ENCODE results near the gene MVB12B.

MVB12B gene

GRCh38 chr9:126293522-126293889 is 33.1 kb upstream of the MVB12B start:
- Histone ChIP-seq H2BK5ac (ENCODE audit: low read length) (no peak overlapping the region), H3K18ac (ENCODE audit: low read length) (peak overlapping the region; percentile 84), H3K9me3 (replicated peaks in 1 of 2; ENCODE audit: control insufficient read depth in 2 of 2, insufficient read depth in 1 of 2, low read depth in 1 of 2, low read length in 2 of 2) (no peaks in the 10 kb centered on the region), H3K27me3 (ENCODE audit: control insufficient read depth in 3 of 3, insufficient read depth in 3 of 3, low read depth in 1 of 3, low read length in 3 of 3) (no peaks in the 10 kb centered on the region), H3K79me1 (ENCODE audit: low read depth, low read length) (no peaks in the 10 kb centered on the region), H3K14ac (ENCODE audit: low read length) (peak overlapping the region; percentile 42), H3K4me3 (ENCODE audit: low read length in 2 of 2) (no peak overlapping the region), H4K8ac (ENCODE audit: low read depth, low read length) (no peak overlapping the region), H3K9ac (ENCODE audit: low read depth, low read length, poor library complexity) (no peak overlapping the region), H3K4me2 (ENCODE audit: insufficient read depth, low read length, poor library complexity, severe bottlenecking) (no peak overlapping the region), H2AK5ac (ENCODE audit: low read depth, low read length) (peak overlapping the region; percentile 70), H2AFZ (ENCODE audit: low read length) (no peak overlapping the region), H4K91ac (ENCODE audit: low read depth, low read length, poor library complexity) (no peak overlapping the region), H3K27ac (replicated peaks; ENCODE audit: low read length) (no peak overlapping the region), H2BK15ac (ENCODE audit: low read length) (peak overlapping the region; percentile 86), H3K36me3 (replicated peaks in 1 of 2; ENCODE audit: control insufficient read depth in 2 of 2, insufficient read depth in 2 of 2, low read length in 2 of 2) (no peaks in the 10 kb centered on the region), H2BK12ac (ENCODE audit: low read length) (no peak overlapping the region), H3K23ac (ENCODE audit: low read depth, low read length, poor library complexity) (no peak overlapping the region), H3K4ac (ENCODE audit: low read length) (no peak overlapping the region), H2BK120ac (ENCODE audit: low read depth, low read length) (no peak overlapping the region), H3K4me1 (ENCODE audit: control insufficient read depth in 2 of 2, insufficient read depth in 1 of 2, low read depth in 1 of 2, low read length in 2 of 2) (no peaks in the 10 kb centered on the region)
- DNase-seq (ENCODE audit: low spot score): no peak
- no CpG with 5 or more reads among the region's 9 CpGs for WGBS, 2 donors (ENCODE audit: extremely low coverage in 2 of 2, insufficient read length in 2 of 2, insufficient replicate concordance in 1 of 2)

- Histone ChIP-seq H3K9me3 (replicated peaks in 1 of 2; ENCODE audit: control insufficient read depth in 2 of 2, insufficient read depth in 1 of 2, low read depth in 1 of 2, low read length in 2 of 2) (no peaks in the 10 kb centered on the region), H3K4me3 (ENCODE audit: low read length in 2 of 2) (no peak overlapping the region), H3K9ac (ENCODE audit: low read depth, low read length, poor library complexity) (no peak overlapping the region), H3K4me1 (ENCODE audit: control insufficient read depth in 2 of 2, insufficient read depth in 1 of 2, low read depth in 1 of 2, low read length in 2 of 2) (no peaks in the 10 kb centered on the region), H3K18ac (ENCODE audit: low read length) (peak overlapping the region; percentile 4), H2BK12ac (ENCODE audit: low read length) (no peak overlapping the region), H2AK5ac (ENCODE audit: low read depth, low read length) (peak overlapping the region; percentile 6), H2AFZ (ENCODE audit: low read length) (no peak overlapping the region), H3K4ac (ENCODE audit: low read length) (no peak overlapping the region), H3K79me1 (ENCODE audit: low read depth, low read length) (no peaks in the 10 kb centered on the region), H3K27me3 (ENCODE audit: control insufficient read depth in 3 of 3, insufficient read depth in 3 of 3, low read depth in 1 of 3, low read length in 3 of 3) (no peaks in the 10 kb centered on the region), H3K23ac (ENCODE audit: low read depth, low read length, poor library complexity) (no peak overlapping the region), H4K91ac (ENCODE audit: low read depth, low read length, poor library complexity) (no peak overlapping the region), H3K4me2 (ENCODE audit: insufficient read depth, low read length, poor library complexity, severe bottlenecking) (no peak overlapping the region), H4K8ac (ENCODE audit: low read depth, low read length) (no peak overlapping the region), H2BK5ac (ENCODE audit: low read length) (no peak overlapping the region), H3K36me3 (replicated peaks in 1 of 2; ENCODE audit: control insufficient read depth in 2 of 2, insufficient read depth in 2 of 2, low read length in 2 of 2) (no peaks in the 10 kb centered on the region), H2BK15ac (ENCODE audit: low read length) (no peak overlapping the region), H3K14ac (ENCODE audit: low read length) (no peak overlapping the region), H2BK120ac (ENCODE audit: low read depth, low read length) (no peak overlapping the region), H3K27ac (replicated peaks; ENCODE audit: low read length) (no peak overlapping the region)
- WGBS, 2 donors (ENCODE audit: extremely low coverage in 2 of 2, insufficient read length in 2 of 2, insufficient replicate concordance in 1 of 2): no CpG with 5 or more reads among the region's 15 CpGs
- DNase-seq (ENCODE audit: low spot score): no peak
These were observed 32.1 kb upstream of the MVB12B start for GRCh38 chr9:126294331-126295081.

GRCh38 chr9:126295082-126295477 is 31.5 kb upstream of the MVB12B start:
- Histone ChIP-seq H3K4me2 (ENCODE audit: insufficient read depth, low read length, poor library complexity, severe bottlenecking) (no peak overlapping the region), H2AK5ac (ENCODE audit: low read depth, low read length) (no peak overlapping the region), H2BK12ac (ENCODE audit: low read length) (no peak overlapping the region), H3K79me1 (ENCODE audit: low read depth, low read length) (no peaks in the 10 kb centered on the region), H2BK120ac (ENCODE audit: low read depth, low read length) (no peak overlapping the region), H3K36me3 (replicated peaks in 1 of 2; ENCODE audit: control insufficient read depth in 2 of 2, insufficient read depth in 2 of 2, low read length in 2 of 2) (no peaks in the 10 kb centered on the region), H3K4ac (ENCODE audit: low read length) (no peak overlapping the region), H3K4me1 (ENCODE audit: control insufficient read depth in 2 of 2, insufficient read depth in 1 of 2, low read depth in 1 of 2, low read length in 2 of 2) (no peaks in the 10 kb centered on the region), H3K27ac (replicated peaks; ENCODE audit: low read length) (no peak overlapping the region), H2AFZ (ENCODE audit: low read length) (no peak overlapping the region), H3K27me3 (ENCODE audit: control insufficient read depth in 3 of 3, insufficient read depth in 3 of 3, low read depth in 1 of 3, low read length in 3 of 3) (no peaks in the 10 kb centered on the region), H3K14ac (ENCODE audit: low read length) (no peak overlapping the region), H2BK5ac (ENCODE audit: low read length) (no peak overlapping the region), H3K18ac (ENCODE audit: low read length) (no peak overlapping the region), H3K23ac (ENCODE audit: low read depth, low read length, poor library complexity) (no peak overlapping the region), H3K4me3 (ENCODE audit: low read length in 2 of 2) (no peak overlapping the region), H4K8ac (ENCODE audit: low read depth, low read length) (no peak overlapping the region), H2BK15ac (ENCODE audit: low read length) (no peak overlapping the region), H4K91ac (ENCODE audit: low read depth, low read length, poor library complexity) (no peak overlapping the region), H3K9ac (ENCODE audit: low read depth, low read length, poor library complexity) (no peak overlapping the region), H3K9me3 (replicated peaks in 1 of 2; ENCODE audit: control insufficient read depth in 2 of 2, insufficient read depth in 1 of 2, low read depth in 1 of 2, low read length in 2 of 2) (no peaks in the 10 kb centered on the region)
- no peak for DNase-seq (ENCODE audit: low spot score)
- WGBS, 2 donors (ENCODE audit: extremely low coverage in 2 of 2, insufficient read length in 2 of 2, insufficient replicate concordance in 1 of 2): no CpG with 5 or more reads among the region's 5 CpGs

GRCh38 chr9:126295516-126295915 is 31.1 kb upstream of the MVB12B start:
- no peak overlapping the region for H3K4me3 ChIP-seq (ENCODE audit: low read length in 2 of 2)
- H2BK12ac ChIP-seq (ENCODE audit: low read length): no peak overlapping the region
- peak overlapping the region; percentile 52 for H2AK5ac ChIP-seq (ENCODE audit: low read depth, low read length)
- DNase-seq (ENCODE audit: low spot score): no peak
- H2BK15ac ChIP-seq (ENCODE audit: low read length): no peak overlapping the region
- no peak overlapping the region for H3K27ac ChIP-seq (replicated peaks; ENCODE audit: low read length)
- H2BK5ac ChIP-seq (ENCODE audit: low read length): no peak overlapping the region
- no peaks in the 10 kb centered on the region for H3K27me3 ChIP-seq (ENCODE audit: control insufficient read depth in 3 of 3, insufficient read depth in 3 of 3, low read depth in 1 of 3, low read length in 3 of 3)
- H3K4ac ChIP-seq (ENCODE audit: low read length): no peak overlapping the region
- H4K8ac ChIP-seq (ENCODE audit: low read depth, low read length): no peak overlapping the region
- no peaks in the 10 kb centered on the region for H3K9me3 ChIP-seq (replicated peaks in 1 of 2; ENCODE audit: control insufficient read depth in 2 of 2, insufficient read depth in 1 of 2, low read depth in 1 of 2, low read length in 2 of 2)
- peak overlapping the region; percentile 15 for H3K14ac ChIP-seq (ENCODE audit: low read length)
- H3K9ac ChIP-seq (ENCODE audit: low read depth, low read length, poor library complexity): no peak overlapping the region
- no peaks in the 10 kb centered on the region for H3K36me3 ChIP-seq (replicated peaks in 1 of 2; ENCODE audit: control insufficient read depth in 2 of 2, insufficient read depth in 2 of 2, low read length in 2 of 2)
- WGBS, 2 donors (ENCODE audit: extremely low coverage in 2 of 2, insufficient read length in 2 of 2, insufficient replicate concordance in 1 of 2): no CpG with 5 or more reads among the region's 1 CpG
- H2BK120ac ChIP-seq (ENCODE audit: low read depth, low read length): no peak overlapping the region
- no peaks in the 10 kb centered on the region for H3K79me1 ChIP-seq (ENCODE audit: low read depth, low read length)
- no peak overlapping the region for H4K91ac ChIP-seq (ENCODE audit: low read depth, low read length, poor library complexity)
- H3K18ac ChIP-seq (ENCODE audit: low read length): no peak overlapping the region
- no peak overlapping the region for H3K23ac ChIP-seq (ENCODE audit: low read depth, low read length, poor library complexity)
- no peak overlapping the region for H3K4me2 ChIP-seq (ENCODE audit: insufficient read depth, low read length, poor library complexity, severe bottlenecking)
- H2AFZ ChIP-seq (ENCODE audit: low read length): no peak overlapping the region
- no peaks in the 10 kb centered on the region for H3K4me1 ChIP-seq (ENCODE audit: control insufficient read depth in 2 of 2, insufficient read depth in 1 of 2, low read depth in 1 of 2, low read length in 2 of 2)

Data from neuronal stem cell (in vitro differentiated cells).